Measurements from ENCODE around the gene MACF1.

DNA sequence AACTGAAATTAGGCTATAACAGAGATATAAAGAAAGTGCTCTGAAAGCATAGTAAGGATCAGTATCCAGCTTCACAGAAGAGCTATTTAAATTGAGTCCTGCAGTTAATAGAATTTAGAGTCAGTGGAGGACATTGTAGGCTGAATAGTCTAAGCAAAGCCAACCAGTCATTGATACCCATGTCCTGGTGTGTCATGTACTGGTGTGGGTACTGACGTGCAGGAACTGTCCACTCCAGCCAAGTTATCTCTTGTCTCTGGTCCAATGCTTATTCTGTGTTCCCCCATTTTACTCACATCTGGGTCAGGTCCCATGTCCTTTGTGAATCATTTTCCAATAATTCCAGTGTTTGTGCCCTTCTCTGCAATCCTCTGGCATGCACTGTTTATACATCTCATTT is 90.0 kb downstream of the MACF1 start:
- TF ChIP-seq, protein P1, sequence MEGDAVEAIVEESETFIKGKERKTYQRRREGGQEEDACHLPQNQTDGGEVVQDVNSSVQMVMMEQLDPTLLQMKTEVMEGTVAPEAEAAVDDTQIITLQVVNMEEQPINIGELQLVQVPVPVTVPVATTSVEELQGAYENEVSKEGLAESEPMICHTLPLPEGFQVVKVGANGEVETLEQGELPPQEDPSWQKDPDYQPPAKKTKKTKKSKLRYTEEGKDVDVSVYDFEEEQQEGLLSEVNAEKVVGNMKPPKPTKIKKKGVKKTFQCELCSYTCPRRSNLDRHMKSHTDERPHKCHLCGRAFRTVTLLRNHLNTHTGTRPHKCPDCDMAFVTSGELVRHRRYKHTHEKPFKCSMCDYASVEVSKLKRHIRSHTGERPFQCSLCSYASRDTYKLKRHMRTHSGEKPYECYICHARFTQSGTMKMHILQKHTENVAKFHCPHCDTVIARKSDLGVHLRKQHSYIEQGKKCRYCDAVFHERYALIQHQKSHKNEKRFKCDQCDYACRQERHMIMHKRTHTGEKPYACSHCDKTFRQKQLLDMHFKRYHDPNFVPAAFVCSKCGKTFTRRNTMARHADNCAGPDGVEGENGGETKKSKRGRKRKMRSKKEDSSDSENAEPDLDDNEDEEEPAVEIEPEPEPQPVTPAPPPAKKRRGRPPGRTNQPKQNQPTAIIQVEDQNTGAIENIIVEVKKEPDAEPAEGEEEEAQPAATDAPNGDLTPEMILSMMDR (IDR thresholded peaks at IDR 0.05): no peak
- no peak for TF ChIP-seq POLR2A (IDR thresholded peaks at IDR 0.05)

Measured in uterus (tissue), 2 donors.